ENCODE measurements around the gene TWF1.

- TF ChIP-seq, protein P1, sequence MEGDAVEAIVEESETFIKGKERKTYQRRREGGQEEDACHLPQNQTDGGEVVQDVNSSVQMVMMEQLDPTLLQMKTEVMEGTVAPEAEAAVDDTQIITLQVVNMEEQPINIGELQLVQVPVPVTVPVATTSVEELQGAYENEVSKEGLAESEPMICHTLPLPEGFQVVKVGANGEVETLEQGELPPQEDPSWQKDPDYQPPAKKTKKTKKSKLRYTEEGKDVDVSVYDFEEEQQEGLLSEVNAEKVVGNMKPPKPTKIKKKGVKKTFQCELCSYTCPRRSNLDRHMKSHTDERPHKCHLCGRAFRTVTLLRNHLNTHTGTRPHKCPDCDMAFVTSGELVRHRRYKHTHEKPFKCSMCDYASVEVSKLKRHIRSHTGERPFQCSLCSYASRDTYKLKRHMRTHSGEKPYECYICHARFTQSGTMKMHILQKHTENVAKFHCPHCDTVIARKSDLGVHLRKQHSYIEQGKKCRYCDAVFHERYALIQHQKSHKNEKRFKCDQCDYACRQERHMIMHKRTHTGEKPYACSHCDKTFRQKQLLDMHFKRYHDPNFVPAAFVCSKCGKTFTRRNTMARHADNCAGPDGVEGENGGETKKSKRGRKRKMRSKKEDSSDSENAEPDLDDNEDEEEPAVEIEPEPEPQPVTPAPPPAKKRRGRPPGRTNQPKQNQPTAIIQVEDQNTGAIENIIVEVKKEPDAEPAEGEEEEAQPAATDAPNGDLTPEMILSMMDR (conservative IDR thresholded peaks at IDR 0.05; ENCODE audit: low read depth, low read length) = no peak
- no peak for TF ChIP-seq EZH2 (IDR thresholded peaks at IDR 0.05; ENCODE audit: borderline replicate concordance, low read depth, low read length, poor library complexity, severe bottlenecking)
These were observed 8.4 kb downstream of the TWF1 start for GRCh38 chr12:43797561-43798217.
